Mesothelial cell of epicardium (in vitro differentiated cells): ENCODE results near the gene GSPT1. TPM values are rescaled to one million over a fixed set of nuclear protein-coding genes. Genes with fewer than 3 reads are reported as not detected.
"Not testable (repeated sequence)": the region's sequence is repeated elsewhere in the genome, so short reads cannot be mapped to it uniquely, and the experiment has no call there.

ENCODE experiments used
- DNase-seq, 2 experiments: peaks; one replicate each; pipeline ENCODE4 v3.0.0; 2021; ENCODE audit warnings: low spot score in 2 of 2; ENCODE audit not compliant: unreplicated experiment in 2 of 2
- H3K27ac Mint-ChIP-seq: 2 replicates; pipeline ENCODE4 v1.8.0; 2021; ENCODE audit warnings: mixed read lengths
- H3K27me3 Mint-ChIP-seq: 2 replicates; pipeline ENCODE4 v1.8.0; 2021; ENCODE audit warnings: low read depth, mixed read lengths
- H3K36me3 Mint-ChIP-seq: 2 replicates; pipeline ENCODE4 v1.8.0; 2021; ENCODE audit warnings: mixed read lengths
- H3K4me1 Mint-ChIP-seq: 2 replicates; pipeline ENCODE4 v1.8.0; 2021; ENCODE audit warnings: mixed read lengths
- H3K4me3 Mint-ChIP-seq: 2 replicates; pipeline ENCODE4 v1.8.0; 2021; ENCODE audit warnings: mild to moderate bottlenecking, moderate library complexity, mixed read lengths
- H3K9me3 Mint-ChIP-seq: 2 replicates; pipeline ENCODE4 v1.8.0; 2021; ENCODE audit warnings: mixed read lengths
- total RNA-seq: library from RNA; stranded (reverse); gene quantifications from 3 replicates; pipeline ENCODE4 v1.2.1, GENCODE V29; 2021
- TF ChIP-seq, protein P1 (sequence below): fragments of 200-600 bp; sonication (generic); IDR thresholded peaks from one replicate; pipeline ENCODE4 v1.5.0; 2021; ENCODE audit warnings: antibody characterized with exemption; ENCODE audit not compliant: unreplicated experiment

The GSPT1 gene
- total RNA-seq, 1 donor from 2014 or later = 84.6 TPM

DNA sequence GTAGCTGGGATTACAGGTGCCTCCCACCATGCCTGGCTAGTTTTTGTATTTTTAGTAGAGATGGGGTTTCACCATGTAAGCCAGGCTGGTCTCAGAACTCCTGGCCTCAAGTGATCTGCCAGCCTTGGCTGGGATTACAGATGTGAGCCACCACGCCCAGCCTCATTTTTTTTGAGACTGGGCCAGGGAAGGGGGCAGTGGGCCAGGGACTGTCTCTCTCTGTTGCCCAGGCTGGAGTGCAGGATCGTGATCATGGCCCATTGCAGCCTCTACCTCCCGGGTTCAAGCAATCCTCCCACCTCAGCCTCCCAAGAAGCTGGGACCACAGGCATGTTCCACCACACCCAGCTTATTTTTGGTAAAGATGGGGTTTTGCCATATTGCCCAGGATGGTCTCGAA is 80.4 kb downstream of the GSPT1 start:
- Mint-ChIP-seq H3K4me3 (no peak overlapping the region), H3K27ac (no peak overlapping the region), H3K36me3 (peaks cover 26% of the 10 kb centered on the region), H3K4me1 (peaks cover 11% of the 10 kb centered on the region), H3K27me3 (no peaks in the 10 kb centered on the region), H3K9me3 (no peaks in the 10 kb centered on the region)
- DNase-seq = no peak
- TF ChIP-seq, protein P1, sequence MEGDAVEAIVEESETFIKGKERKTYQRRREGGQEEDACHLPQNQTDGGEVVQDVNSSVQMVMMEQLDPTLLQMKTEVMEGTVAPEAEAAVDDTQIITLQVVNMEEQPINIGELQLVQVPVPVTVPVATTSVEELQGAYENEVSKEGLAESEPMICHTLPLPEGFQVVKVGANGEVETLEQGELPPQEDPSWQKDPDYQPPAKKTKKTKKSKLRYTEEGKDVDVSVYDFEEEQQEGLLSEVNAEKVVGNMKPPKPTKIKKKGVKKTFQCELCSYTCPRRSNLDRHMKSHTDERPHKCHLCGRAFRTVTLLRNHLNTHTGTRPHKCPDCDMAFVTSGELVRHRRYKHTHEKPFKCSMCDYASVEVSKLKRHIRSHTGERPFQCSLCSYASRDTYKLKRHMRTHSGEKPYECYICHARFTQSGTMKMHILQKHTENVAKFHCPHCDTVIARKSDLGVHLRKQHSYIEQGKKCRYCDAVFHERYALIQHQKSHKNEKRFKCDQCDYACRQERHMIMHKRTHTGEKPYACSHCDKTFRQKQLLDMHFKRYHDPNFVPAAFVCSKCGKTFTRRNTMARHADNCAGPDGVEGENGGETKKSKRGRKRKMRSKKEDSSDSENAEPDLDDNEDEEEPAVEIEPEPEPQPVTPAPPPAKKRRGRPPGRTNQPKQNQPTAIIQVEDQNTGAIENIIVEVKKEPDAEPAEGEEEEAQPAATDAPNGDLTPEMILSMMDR = no peak

DNA sequence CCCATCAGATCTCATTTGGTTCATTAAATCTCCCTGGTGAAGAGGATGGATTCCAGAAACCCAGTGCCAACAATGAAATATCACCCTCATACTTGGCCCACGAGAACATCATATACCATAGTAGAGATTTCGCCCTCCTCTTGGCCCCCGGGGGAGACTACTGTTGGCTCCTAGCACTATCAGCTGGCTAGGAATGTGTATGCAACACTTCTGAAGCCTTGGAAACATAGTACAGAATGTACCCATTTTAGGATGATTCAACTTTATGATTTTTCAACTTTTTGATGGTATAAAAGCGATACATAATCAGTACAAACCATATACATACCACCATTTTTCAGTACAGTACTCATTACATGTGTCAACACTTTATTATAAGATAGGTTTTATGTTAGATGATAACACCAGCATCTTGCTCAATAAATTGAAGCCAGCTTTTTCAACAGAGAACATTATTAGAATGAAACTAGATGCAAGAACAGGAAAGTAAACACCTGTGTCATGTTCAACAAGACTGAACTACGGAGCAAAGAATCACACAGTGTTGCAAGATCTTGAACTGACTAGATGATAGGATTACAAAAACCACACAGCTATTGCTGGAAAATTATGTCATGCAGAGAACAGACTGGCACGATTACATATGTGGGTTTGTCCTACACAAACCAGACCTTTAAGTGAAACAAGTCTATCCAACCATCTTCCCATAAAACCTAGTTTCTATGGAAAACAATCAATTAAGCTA is 81.6 kb downstream of the GSPT1 start:
- Mint-ChIP-seq H3K4me1 (peaks cover 11% of the 10 kb centered on the region), H3K27me3 (no peaks in the 10 kb centered on the region), H3K36me3 (peaks cover 17% of the 10 kb centered on the region), H3K27ac (no peak overlapping the region), H3K4me3 (no peak overlapping the region), H3K9me3 (no peaks in the 10 kb centered on the region)
- TF ChIP-seq, protein P1 = no peak
- no peak for DNase-seq

DNA sequence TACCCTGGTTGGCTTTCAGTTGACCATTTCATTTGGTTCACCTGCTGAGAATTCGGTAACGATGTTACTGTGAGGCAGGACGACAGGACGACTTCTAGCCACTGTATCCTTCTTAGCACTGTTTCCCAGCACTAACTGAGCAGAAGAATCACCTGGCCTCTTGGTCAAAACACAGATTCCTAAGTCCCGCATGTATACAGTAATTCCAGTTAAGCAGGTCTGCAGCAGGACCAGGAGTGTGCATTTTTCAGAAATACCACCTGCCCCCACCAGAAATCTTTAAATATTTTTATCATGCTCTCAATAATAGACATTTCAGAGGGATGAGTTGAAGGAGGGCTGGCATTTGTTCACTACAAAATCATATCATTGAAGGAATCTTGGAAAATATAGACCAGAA is 87.1 kb downstream of the GSPT1 start:
- Mint-ChIP-seq H3K27me3 (no peaks in the 10 kb centered on the region), H3K4me3 (no peak overlapping the region), H3K36me3 (no peaks in the 10 kb centered on the region), H3K27ac (peak overlapping the region; percentile 45), H3K4me1 (peaks cover 7% of the 10 kb centered on the region), H3K9me3 (no peaks in the 10 kb centered on the region)
- DNase-seq = no peak
- TF ChIP-seq, protein P1 = no peak

DNA sequence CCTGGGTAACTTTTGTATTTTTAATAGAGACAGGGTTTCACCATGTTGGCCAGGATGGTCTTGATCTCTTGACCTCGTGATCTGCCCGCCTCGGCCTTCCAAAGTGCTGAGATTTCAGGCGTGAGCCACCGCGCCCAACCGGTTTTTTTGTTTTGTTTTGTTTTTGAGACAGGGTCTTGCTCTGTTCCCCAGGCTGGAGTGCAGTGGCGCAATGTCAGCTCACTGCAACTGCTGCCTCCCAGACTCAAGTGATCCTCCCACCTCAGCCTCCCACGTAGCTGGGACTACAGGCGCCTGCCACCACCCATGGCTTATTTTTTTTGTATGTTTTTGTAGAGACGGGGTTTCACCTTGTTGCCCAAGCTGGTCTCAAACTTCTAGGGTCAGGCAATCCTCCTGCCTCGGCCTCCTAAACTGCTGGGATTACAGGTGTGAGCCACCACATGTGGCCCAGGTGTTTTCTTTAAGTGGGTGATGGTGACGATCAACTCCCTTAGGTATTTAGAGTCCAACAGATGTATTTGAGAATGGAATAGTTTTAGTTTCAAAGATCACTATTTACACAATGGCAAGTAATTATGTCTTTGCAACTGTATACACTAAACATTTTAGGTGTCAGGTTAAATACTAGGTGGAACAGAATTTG is 90.1 kb downstream of the GSPT1 start:
- H3K4me1 Mint-ChIP-seq, DNase-seq, H3K27ac Mint-ChIP-seq, H3K36me3 Mint-ChIP-seq, H3K9me3 Mint-ChIP-seq, H3K27me3 Mint-ChIP-seq, H3K4me3 Mint-ChIP-seq: not testable (repeated sequence)

DNA sequence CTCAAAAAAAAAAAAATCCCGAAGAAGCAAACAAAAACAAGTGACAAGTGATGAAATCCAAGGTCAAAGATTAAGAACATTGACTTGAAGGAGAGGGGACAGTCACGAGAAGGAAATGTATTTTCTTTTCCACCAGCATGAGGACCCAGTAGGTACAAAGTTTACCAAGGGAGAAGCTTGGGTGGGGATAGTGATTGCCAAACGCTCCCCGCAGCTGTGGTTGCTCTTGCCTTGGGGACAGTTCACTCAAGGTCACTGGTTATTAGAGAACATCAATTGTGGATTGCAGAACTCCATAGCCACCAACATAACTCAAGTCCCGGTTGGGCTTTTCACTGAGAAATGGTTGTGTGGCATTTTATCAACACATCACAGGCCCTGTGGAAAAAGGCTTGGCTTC is 91.4 kb downstream of the GSPT1 start:
- Mint-ChIP-seq H3K4me3 (no peak overlapping the region), H3K36me3 (no peaks in the 10 kb centered on the region), H3K4me1 (peaks cover 7% of the 10 kb centered on the region), H3K27me3 (no peaks in the 10 kb centered on the region), H3K27ac (no peak overlapping the region), H3K9me3 (no peaks in the 10 kb centered on the region)
- DNase-seq = no peak
- TF ChIP-seq, protein P1 = no peak

DNA sequence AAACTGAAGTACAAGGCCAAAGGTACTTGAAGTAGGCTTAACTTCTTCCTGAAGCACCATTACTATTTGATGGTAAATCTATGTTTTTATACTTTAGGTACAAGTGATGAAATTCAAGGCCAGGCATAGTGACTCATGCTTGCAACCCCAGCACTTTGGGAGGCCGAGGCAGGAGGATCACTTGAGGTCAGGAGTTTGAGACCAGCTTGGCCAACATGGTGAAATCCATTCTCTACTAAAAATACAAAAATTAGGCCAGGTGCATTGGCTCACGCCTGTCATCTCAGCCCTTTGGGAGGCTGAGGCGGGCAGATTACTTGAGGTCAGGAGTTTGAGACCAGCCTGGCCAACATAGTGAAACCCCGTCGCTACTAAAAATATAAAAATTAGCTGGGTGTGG is 92.1 kb downstream of the GSPT1 start:
- not testable (repeated sequence) for H3K36me3 Mint-ChIP-seq, H3K9me3 Mint-ChIP-seq, H3K27me3 Mint-ChIP-seq, H3K4me1 Mint-ChIP-seq, H3K4me3 Mint-ChIP-seq, DNase-seq, H3K27ac Mint-ChIP-seq
